Activated T-helper 1 cell treated with anti-CD3 and anti-CD28 coated beads, Interleukin-12 subunit alpha, Interleukin-12 subunit beta, Interleukin-2, Interleukin-4 antibody, amounts not matched to agents 30 ng/mL and 10 ng/mL and 1 ng/mL, durations not matched to agents 14 hours and 24 hours and 36 hours (primary cell): ENCODE results near the gene WNT10A. TPM values are rescaled to one million over a fixed set of nuclear protein-coding genes. Genes with fewer than 3 reads are reported as not detected.
A peak's percentile ranks its signal among the peaks of the same experiment; 100 is the strongest.

Source experiments
- DNase-seq: peaks from one replicate; pipeline ENCODE4 v3.0.0; 2021; ENCODE audit warnings: low spot score
- H3K27ac Mint-ChIP-seq: one replicate; pipeline ENCODE4 v1.8.0; 2021; ENCODE audit warnings: mild to moderate bottlenecking, mixed read lengths
- H3K27me3 Mint-ChIP-seq: one replicate; pipeline ENCODE4 v1.8.0; 2022; ENCODE audit warnings: mild to moderate bottlenecking, moderate library complexity, mixed read lengths; ENCODE audit not compliant: insufficient read depth
- H3K36me3 Mint-ChIP-seq: one replicate; pipeline ENCODE4 v1.8.0; 2021; ENCODE audit warnings: low read depth, mixed read lengths
- H3K4me1 Mint-ChIP-seq: one replicate; pipeline ENCODE4 v1.8.0; 2021; ENCODE audit warnings: low read depth, mixed read lengths
- H3K4me3 Mint-ChIP-seq: one replicate; pipeline ENCODE4 v1.8.0; 2021; ENCODE audit warnings: mild to moderate bottlenecking, moderate library complexity, mixed read lengths
- H3K9me3 Mint-ChIP-seq: one replicate; pipeline ENCODE4 v1.8.0; 2021; ENCODE audit warnings: mixed read lengths
- intact Hi-C: fragments of 100-400 bp; cut with micrococcal nuclease; formaldehyde crosslinking; loops from one replicate; pipeline ENCODE4 v1.15.1; 2024
- total RNA-seq: library from RNA; stranded (reverse); gene quantifications from 2 replicates; pipeline ENCODE4 v1.2.3, GENCODE V29; 2022

WNT10A gene
- total RNA-seq, 1 donor from 2014 or later: 0.18 TPM

DNA sequence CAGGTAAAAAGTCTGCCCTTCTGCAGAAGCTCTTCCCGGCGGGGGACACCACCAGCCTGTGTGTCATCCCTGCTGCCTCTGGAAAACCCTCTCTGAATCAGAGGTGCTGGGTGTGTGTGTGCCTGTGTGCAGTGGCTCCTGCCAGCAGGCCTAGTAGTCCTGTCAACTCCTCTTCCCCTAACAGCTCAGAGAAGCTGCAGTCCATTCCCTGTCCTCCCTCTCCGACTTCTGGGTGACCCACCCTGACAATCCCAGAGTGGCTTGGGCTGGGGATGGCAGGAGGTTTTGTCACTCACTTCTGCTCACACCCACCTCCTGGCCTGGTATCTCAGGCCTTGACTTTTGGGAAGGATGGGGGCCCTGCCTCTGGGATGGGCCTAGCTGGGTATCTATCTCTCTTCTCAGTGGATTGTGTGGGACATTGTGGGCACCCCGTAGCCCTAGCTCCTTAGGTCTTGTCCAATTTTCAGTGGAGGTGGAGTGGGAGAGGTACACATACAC lies 2.3 kb downstream of the WNT10A start:
- no peaks in the 10 kb centered on the region for H3K9me3 Mint-ChIP-seq
- H3K27ac Mint-ChIP-seq: no peak overlapping the region
- peaks cover 74% of the 10 kb centered on the region for H3K27me3 Mint-ChIP-seq
- H3K4me1 Mint-ChIP-seq: peaks cover 11% of the 10 kb centered on the region
- H3K4me3 Mint-ChIP-seq: no peak overlapping the region
- intact Hi-C loops: no loop called here
- H3K36me3 Mint-ChIP-seq: no peaks in the 10 kb centered on the region
- no peak for DNase-seq

DNA sequence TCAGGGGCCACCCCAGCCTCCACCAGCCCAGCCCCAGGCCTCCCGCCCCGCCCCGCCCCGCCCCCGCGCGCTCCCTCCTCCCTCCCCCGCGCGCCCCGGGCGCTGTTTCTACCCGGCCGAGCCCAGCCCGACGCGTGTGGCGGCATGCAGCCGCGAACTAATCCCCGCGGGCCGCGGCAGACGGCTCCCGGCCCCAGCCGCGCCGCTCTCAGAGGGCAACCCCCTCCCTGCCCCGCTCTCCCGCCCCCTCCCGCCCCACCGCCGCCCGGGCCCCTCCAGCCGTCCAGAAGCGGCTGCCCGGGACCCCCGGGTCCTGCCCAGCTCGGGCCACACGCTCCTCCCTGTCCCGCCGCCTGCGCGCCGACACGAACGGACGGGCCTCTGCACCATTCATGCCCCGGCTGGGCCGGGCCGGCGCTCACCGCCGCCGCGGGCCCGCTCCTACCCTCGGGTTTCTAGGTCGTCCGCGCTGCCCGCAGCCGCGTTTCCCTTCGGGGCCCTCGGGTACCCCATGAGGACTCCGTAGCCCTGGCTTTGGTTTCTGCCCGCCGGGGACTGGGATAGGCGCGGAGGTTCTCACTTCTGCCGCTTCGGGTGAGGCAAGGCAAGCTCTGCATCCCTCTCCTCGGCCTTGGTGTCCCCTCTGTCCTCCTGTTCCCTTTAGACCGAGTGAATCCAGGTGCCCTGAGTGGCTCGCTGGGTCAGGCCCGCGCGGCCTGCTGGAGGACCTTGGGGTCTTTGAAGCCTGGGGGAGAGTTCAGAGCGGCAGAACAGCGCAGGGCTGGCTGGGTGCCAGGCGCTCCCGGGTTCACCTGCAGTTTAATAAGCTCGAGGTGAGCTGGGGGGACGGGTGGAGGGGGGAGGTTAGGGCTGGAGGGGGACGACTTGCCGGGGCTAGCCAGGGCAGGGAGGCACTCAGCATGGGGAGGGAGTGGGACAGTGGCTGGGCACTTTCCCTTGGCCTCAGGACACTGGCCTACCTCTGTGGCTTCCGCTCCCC lies 3.1 kb downstream of the WNT10A start:
- Mint-ChIP-seq H3K4me1 (peaks cover 11% of the 10 kb centered on the region), H3K4me3 (no peak overlapping the region), H3K9me3 (no peaks in the 10 kb centered on the region), H3K27me3 (peaks cover 70% of the 10 kb centered on the region), H3K27ac (no peak overlapping the region), H3K36me3 (no peaks in the 10 kb centered on the region)
- intact Hi-C loops: no loop called here
- DNase-seq: no peak

DNA sequence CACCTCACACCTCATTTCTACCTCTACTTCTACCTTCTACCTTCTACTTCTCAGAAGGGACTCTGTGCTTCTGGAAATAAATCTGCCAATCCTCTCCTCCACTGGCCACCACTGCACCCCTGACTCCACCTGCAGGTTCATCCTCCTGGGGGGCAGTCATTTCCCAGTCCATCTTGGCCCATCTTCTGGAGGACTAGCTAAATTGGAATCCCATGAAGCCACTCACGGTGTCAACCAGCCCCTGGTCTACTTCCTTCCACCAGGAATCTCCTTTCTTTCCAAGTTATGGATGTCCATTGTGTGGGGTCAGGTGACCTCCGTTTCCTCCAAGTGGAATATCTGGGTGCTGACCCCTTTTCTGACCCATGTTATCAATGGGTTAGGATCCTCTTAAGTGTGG lies 3.9 kb downstream of the WNT10A start:
- Mint-ChIP-seq H3K9me3 (no peaks in the 10 kb centered on the region), H3K27ac (no peak overlapping the region), H3K36me3 (no peaks in the 10 kb centered on the region), H3K4me1 (peaks cover 8% of the 10 kb centered on the region), H3K27me3 (peaks cover 70% of the 10 kb centered on the region), H3K4me3 (no peak overlapping the region)
- intact Hi-C loops: no loop called here
- no peak for DNase-seq

DNA sequence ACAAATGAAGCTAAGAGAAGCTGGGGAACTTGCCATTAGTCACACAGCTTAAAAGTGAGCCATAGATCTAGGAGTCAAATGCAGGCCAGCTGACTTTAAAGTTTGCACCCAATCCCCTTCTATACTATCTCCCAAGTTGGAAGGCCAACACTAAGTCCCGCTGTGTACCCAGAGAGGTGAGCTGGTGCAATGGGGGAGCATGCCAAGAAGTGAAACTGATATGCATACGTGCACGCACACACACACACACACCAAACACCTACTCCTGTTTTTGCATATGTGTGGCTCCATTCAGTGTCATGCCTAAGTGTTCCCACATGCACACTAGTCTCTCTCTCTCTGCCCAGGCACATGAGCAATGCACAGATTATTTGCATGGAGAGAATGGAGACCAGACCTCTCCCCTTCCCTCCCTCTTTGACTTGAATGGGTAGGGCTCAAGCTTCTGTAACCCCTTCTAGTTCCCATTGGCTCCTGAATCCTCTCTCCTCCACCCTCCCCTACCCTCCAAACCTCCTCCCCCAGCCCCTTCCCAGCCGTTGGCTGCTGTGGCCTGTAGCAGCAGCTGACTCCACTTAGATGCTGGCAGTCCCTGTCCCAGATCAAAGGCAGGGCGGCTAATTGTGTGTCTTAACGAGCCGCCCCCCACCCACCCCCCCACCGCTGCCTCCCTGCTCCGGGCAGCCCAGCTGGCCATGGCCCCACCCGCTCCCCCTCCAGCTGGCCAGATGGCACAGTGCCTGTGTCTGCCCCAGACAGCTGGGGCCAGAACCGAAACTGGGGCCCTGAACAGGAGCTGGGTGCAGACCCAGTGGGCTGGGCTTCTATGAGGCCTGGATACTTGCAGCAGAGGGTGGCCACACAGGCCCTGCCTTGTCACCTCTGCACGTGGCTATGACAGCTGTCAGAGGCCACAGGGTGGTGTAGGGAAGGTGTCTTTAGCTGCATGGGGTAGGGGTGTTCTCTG lies 5.6 kb downstream of the WNT10A start:
- H3K9me3 Mint-ChIP-seq: no peaks in the 10 kb centered on the region
- H3K27me3 Mint-ChIP-seq: peaks cover 72% of the 10 kb centered on the region
- no peak overlapping the region for H3K27ac Mint-ChIP-seq
- no peaks in the 10 kb centered on the region for H3K36me3 Mint-ChIP-seq
- no peak overlapping the region for H3K4me3 Mint-ChIP-seq
- H3K4me1 Mint-ChIP-seq: no peaks in the 10 kb centered on the region
- DNase-seq: no peak
- intact Hi-C loops: no loop called here

DNA sequence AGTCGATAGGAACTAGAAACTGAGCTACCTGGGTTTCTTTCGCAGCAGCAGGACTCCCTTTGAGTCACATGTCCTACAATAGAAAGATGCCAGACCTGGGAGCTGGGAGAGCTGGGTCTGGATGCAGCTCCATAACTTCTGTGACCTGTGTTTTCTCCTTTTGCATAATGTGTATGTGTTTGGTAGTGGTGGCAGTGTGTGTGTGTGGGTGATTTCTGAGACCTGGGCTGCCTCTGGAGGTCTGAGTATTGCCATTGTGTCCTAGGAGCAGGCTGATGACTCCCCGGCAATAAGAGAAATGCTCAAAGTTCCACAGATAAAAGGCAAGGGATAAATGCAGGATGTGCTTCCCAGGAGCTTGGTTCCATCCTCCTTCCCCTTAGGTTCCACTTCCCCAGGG lies 6.4 kb downstream of the WNT10A start:
- DNase-seq: no peak
- intact Hi-C loops: no loop called here
- Mint-ChIP-seq H3K9me3 (no peaks in the 10 kb centered on the region), H3K36me3 (no peaks in the 10 kb centered on the region), H3K27me3 (peaks cover 73% of the 10 kb centered on the region), H3K4me1 (no peaks in the 10 kb centered on the region), H3K27ac (no peak overlapping the region), H3K4me3 (no peak overlapping the region)

DNA sequence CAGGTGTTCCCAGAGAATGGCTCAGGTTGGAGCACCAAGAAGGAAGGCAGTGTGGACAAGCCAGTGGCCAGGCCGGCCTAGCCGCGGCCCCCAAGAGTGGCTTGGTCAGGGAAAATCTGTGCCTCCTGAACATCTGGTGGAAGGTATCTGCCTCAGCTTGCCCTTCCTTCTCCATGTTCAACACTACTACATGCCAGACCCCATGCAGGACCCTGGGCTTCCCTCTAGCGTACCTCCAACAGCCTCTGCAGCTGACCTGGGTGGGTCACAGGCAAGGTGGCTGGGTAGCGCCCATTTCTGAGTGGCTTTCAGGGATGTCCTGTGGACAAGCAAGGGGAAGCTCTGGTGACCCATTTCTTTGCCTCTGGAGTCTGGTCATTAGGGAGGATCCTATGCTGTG lies 7.7 kb downstream of the WNT10A start:
- H3K4me3 Mint-ChIP-seq: no peak overlapping the region
- H3K27me3 Mint-ChIP-seq: peaks cover 65% of the 10 kb centered on the region
- DNase-seq: no peak
- no peak overlapping the region for H3K27ac Mint-ChIP-seq
- H3K36me3 Mint-ChIP-seq: no peaks in the 10 kb centered on the region
- no peaks in the 10 kb centered on the region for H3K9me3 Mint-ChIP-seq
- intact Hi-C loops: no loop called here
- peaks cover 2% of the 10 kb centered on the region for H3K4me1 Mint-ChIP-seq

DNA sequence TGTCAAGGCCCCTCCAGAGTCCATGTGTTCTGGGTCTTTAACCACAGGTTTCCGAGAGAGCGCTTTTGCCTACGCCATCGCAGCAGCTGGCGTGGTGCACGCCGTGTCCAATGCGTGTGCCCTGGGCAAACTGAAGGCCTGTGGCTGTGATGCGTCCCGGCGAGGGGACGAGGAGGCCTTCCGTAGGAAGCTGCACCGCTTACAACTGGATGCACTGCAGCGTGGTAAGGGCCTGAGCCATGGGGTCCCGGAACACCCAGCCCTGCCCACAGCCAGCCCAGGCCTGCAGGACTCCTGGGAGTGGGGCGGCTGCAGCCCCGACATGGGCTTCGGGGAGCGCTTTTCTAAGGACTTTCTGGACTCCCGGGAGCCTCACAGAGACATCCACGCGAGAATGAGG lies 9.3 kb downstream of the WNT10A start:
- DNase-seq: no peak
- Mint-ChIP-seq H3K4me3 (no peak overlapping the region), H3K4me1 (peaks cover 16% of the 10 kb centered on the region), H3K36me3 (no peaks in the 10 kb centered on the region), H3K27ac (no peak overlapping the region), H3K27me3 (peaks cover 69% of the 10 kb centered on the region), H3K9me3 (no peaks in the 10 kb centered on the region)
- intact Hi-C loops: loop anchor here (10.0 kb wide), 3 partner anchors 605 to 1665 kb away; no protein-coding TSS in a partner anchor

DNA sequence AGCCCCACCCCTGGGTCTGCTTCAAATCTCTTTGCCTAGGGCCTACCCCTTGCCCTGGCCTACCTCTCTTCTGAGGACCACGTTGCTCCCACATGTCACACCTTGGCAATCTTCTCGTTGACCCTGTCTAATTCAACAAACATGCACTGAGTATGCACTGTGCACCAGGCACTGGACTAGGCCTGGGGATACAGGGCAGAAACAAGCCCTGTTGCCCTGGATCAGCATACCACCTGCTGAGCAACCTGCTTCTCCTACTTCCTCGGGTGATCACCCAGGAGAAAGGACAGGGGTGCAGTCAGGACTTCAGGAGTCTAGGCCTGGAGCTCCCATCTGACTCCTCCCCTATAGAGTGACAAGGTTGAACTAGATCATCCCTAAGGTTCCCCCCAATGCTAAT lies 9.7 kb downstream of the WNT10A start:
- no peaks in the 10 kb centered on the region for H3K36me3 Mint-ChIP-seq
- peaks cover 20% of the 10 kb centered on the region for H3K4me1 Mint-ChIP-seq
- no peak for DNase-seq
- no peaks in the 10 kb centered on the region for H3K9me3 Mint-ChIP-seq
- no peak overlapping the region for H3K4me3 Mint-ChIP-seq
- no peak overlapping the region for H3K27ac Mint-ChIP-seq
- H3K27me3 Mint-ChIP-seq: peaks cover 68% of the 10 kb centered on the region
- intact Hi-C loops: loop anchor here (10.0 kb wide), 3 partner anchors 606 to 1666 kb away; no protein-coding TSS in a partner anchor

DNA sequence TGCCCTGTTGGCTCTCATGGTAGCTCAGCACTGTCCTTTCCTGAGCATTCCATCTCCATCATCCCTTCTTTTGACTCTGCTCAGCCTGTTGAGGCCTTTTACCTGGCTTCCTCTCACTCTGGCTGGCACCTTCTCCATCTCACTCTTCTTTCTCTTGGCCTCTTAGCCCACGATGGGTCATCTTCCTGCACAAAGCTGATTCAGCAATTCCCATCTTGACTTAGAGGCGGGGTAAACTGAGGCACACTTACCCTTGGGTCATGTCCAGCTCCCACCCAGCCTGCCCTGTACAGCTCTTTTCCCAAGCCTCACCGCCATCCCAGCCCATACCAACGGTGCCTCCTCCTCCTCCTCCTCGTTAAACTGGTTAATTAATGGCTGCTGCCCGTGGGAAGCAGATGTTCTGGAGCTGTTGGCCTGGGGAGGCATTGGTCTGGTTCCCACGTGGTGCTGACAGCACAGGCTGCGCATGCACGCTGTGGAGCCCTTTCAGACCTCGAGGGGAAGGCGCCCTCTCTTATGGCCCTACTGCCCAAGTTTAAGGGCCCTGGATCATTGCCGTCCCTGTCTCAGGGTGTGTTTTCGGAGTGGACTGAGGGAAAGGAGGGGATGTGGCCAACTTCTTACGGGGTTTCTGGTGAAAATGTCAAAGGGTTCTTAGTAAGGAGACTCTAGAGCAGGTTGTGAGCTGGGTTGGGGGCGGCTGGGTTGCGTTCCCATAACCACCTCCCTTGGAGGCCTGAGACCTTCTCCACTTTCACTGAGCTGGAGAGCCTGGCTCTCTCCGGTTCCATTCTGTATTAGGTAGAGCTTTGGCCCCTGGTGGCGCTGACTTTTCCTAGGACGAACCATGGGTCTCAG lies 10.9 kb downstream of the WNT10A start:
- intact Hi-C loops: loop anchor here (10.0 kb wide), 3 partner anchors 607 to 1667 kb away; no protein-coding TSS in a partner anchor
- peaks cover 4% of the 10 kb centered on the region for H3K9me3 Mint-ChIP-seq
- no peak overlapping the region for H3K4me3 Mint-ChIP-seq
- H3K36me3 Mint-ChIP-seq: no peaks in the 10 kb centered on the region
- no peak for DNase-seq
- peaks cover 32% of the 10 kb centered on the region for H3K4me1 Mint-ChIP-seq
- H3K27ac Mint-ChIP-seq: no peak overlapping the region
- H3K27me3 Mint-ChIP-seq: peaks cover 66% of the 10 kb centered on the region

DNA sequence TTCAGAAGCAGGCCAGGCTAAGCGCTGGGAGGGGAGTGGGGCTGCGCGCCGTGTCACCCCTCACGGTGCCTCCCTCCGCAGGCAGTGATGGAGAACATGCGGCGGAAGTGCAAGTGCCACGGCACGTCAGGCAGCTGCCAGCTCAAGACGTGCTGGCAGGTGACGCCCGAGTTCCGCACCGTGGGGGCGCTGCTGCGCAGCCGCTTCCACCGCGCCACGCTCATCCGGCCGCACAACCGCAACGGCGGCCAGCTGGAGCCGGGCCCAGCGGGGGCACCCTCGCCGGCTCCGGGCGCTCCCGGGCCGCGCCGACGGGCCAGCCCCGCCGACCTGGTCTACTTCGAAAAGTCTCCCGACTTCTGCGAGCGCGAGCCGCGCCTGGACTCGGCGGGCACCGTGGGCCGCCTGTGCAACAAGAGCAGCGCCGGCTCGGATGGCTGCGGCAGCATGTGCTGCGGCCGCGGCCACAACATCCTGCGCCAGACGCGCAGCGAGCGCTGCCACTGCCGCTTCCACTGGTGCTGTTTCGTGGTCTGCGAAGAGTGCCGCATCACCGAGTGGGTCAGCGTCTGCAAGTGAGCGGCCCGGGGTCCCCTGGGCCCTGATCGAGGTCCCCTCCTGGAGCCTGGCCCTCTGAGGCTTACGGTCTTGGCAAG lies 12.2 kb downstream of the WNT10A start:
- DNase-seq: peak; percentile 72
- Mint-ChIP-seq H3K27me3 (peaks cover 59% of the 10 kb centered on the region), H3K4me1 (peaks cover 35% of the 10 kb centered on the region), H3K4me3 (peak overlapping the region; percentile 15), H3K9me3 (peaks cover 4% of the 10 kb centered on the region), H3K36me3 (no peaks in the 10 kb centered on the region), H3K27ac (peak overlapping the region; percentile 81)
- intact Hi-C loops: loop anchor here (10.0 kb wide), 3 partner anchors 608 to 1668 kb away; no protein-coding TSS in a partner anchor

DNA sequence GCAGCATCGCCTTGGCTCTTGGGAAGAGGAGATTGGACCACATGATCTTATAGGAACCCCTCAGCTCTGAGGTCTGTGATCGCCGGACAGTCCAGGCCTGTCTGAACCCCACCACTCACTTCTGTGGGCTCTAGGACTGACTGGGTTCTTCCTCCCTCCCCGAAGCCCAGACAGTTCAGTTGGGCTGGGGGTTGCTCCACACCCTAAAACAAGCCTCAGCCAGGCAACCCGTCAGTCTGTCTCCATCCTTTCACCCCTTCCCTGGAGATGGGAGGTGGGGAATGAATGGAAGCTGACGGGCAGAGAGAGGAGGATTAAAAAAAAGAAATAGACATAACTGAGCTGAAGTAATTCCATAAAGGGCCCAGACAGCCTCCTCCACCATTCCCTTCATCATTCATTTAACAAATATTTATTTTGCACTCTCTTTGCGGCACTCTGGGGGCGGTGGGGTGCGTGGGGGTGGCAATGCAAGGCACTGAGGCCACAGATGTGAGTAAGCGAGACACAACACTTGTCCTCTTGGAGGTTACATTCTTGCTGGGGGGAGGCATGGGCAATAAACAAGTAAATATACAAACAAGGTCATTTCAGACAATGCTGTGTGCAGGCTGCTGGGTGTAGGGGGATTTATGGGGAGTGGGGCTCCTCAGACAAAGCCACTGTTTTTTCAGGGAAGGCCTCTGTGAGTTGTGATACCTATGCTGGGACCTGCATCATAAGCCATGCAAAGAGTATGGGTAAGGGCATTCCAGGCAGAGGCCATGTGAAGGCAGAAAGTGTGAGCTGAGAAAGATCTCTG lies 12.9 kb downstream of the WNT10A start:
- no peak for DNase-seq
- peak overlapping the region; percentile 81 for H3K27ac Mint-ChIP-seq
- H3K9me3 Mint-ChIP-seq: peaks cover 4% of the 10 kb centered on the region
- peaks cover 60% of the 10 kb centered on the region for H3K27me3 Mint-ChIP-seq
- intact Hi-C loops: loop anchor here (10.0 kb wide), 3 partner anchors 609 to 1669 kb away; no protein-coding TSS in a partner anchor
- H3K36me3 Mint-ChIP-seq: no peaks in the 10 kb centered on the region
- H3K4me1 Mint-ChIP-seq: peaks cover 42% of the 10 kb centered on the region
- H3K4me3 Mint-ChIP-seq: peak overlapping the region; percentile 3
